ENCODE results near the gene AGXT2.

GRCh38 chr5:35092703-35093102 lies 45.0 kb upstream of the AGXT2 start:
- TF ChIP-seq ATF7-NPFF (CRISPR knock-in tag; IDR thresholded peaks at IDR 0.05; ENCODE audit: low read depth) (no peak), CREB1 (IDR thresholded peaks at IDR 0.05) (no peak), CREB1 (CRISPR knock-in tag; IDR thresholded peaks at IDR 0.05) (no peak), CTCF (CRISPR knock-in tag; IDR thresholded peaks at IDR 0.05) (no peak), PCBP1 (IDR thresholded peaks at IDR 0.05; ENCODE audit: borderline replicate concordance, low read depth, low read length) (no peak), JUND (CRISPR knock-in tag; IDR thresholded peaks at IDR 0.05) (no peak), NCOR1 (IDR thresholded peaks at IDR 0.05; ENCODE audit: borderline replicate concordance, low read length) (no peak), BRF2 (CRISPR knock-in tag; IDR thresholded peaks at IDR 0.05) (no peak), POLR2A (IDR thresholded peaks at IDR 0.05; ENCODE audit: insufficient read depth in 1 of 2, low read depth in 2 of 2, low read length in 2 of 2) (no peak)
- TF ChIP-seq, protein P1, sequence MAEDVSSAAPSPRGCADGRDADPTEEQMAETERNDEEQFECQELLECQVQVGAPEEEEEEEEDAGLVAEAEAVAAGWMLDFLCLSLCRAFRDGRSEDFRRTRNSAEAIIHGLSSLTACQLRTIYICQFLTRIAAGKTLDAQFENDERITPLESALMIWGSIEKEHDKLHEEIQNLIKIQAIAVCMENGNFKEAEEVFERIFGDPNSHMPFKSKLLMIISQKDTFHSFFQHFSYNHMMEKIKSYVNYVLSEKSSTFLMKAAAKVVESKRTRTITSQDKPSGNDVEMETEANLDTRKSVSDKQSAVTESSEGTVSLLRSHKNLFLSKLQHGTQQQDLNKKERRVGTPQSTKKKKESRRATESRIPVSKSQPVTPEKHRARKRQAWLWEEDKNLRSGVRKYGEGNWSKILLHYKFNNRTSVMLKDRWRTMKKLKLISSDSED (CRISPR knock-in tag; IDR thresholded peaks at IDR 0.05): no peak
